Measurements from ENCODE around the gene DHODH.
"Not testable (repeated sequence)": the region's sequence is repeated elsewhere in the genome, so short reads cannot be mapped to it uniquely, and the experiment has no call there.

DNA sequence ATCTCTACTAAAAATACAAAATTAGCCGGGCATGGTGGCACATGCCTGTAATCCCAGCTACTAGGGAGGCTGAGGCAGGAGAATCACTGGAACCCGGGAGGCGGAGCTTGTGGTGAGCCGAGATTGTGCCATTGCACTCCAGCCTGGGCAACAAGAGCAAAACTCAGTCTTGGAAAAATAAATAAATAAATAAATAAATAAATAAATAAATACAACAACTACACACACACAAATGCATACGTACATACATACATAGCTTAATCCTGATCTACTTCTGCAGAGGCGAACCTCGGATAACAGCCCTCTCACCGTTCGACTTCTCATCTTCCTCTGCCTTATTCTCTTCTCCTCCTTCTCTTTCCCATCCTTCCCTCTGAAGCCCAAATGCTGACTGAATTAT is 11.0 kb upstream of the DHODH start:
- TF ChIP-seq, protein P1, sequence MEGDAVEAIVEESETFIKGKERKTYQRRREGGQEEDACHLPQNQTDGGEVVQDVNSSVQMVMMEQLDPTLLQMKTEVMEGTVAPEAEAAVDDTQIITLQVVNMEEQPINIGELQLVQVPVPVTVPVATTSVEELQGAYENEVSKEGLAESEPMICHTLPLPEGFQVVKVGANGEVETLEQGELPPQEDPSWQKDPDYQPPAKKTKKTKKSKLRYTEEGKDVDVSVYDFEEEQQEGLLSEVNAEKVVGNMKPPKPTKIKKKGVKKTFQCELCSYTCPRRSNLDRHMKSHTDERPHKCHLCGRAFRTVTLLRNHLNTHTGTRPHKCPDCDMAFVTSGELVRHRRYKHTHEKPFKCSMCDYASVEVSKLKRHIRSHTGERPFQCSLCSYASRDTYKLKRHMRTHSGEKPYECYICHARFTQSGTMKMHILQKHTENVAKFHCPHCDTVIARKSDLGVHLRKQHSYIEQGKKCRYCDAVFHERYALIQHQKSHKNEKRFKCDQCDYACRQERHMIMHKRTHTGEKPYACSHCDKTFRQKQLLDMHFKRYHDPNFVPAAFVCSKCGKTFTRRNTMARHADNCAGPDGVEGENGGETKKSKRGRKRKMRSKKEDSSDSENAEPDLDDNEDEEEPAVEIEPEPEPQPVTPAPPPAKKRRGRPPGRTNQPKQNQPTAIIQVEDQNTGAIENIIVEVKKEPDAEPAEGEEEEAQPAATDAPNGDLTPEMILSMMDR (IDR thresholded peaks at IDR 0.05; ENCODE audit: low read depth, low read length), result not testable (repeated sequence)
- not testable (repeated sequence) for TF ChIP-seq MAX (IDR thresholded peaks at IDR 0.05; ENCODE audit: low read depth, low read length)

All from NB4 (cell line).